UCSD-AML1 (cell line): ENCODE measurements around the gene EXOC4.

Source experiments
- DNase-seq: peaks from one replicate; lab custom pipeline; 2025; ENCODE audit not compliant: unreplicated experiment; lab: John Stamatoyannopoulos, UW

The EXOC4 gene

GRCh38 chr7:134009314-134010110, 756.6 kb downstream of the EXOC4 start:
- DNase-seq: no peak

DNA sequence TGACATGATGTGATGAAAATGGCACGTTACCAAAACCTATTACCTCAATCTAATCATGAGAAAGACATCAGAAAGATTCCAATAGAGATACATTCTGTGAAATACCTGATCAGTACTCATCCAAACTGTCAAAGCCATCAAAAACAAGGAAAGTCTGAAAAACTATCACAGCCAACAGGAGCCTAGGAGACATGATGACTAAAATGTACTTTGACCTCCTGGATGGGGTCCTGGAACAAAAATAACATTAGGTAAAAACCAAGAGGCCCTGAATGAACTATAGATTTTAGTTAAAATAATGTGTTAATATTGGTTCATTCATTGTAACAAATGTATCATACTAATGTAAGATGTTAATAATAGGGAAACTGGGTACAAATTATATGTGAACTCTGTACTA, 760.4 kb downstream of the EXOC4 start:
- DNase-seq: no peak

- no peak for DNase-seq
These were observed 762.1 kb downstream of the EXOC4 start for GRCh38 chr7:134014935-134015334.

GRCh38 chr7:134016223-134016941, 763.5 kb downstream of the EXOC4 start:
- DNase-seq: no peak

- DNase-seq: no peak
These were observed 764.0 kb downstream of the EXOC4 start for GRCh38 chr7:134016942-134017303.

DNA sequence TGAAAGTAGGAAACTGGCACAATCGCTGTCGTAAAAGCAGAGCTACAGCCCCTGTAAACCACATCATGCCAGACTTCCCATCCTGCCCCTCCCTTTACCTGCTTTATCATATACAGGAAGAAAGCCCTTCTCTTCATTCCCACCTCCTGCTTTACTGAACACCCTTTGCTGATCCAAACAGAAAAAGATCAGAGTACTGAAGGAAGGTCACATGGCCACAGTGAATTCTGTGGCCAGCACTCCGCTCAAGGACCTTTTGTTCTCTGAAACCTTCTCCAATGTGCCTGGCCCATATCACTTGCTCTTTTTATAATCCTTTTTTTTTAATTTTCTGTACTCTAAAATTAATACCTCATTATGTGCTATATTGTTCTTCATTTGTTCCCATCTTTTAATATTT, 765.4 kb downstream of the EXOC4 start:
- DNase-seq: no peak

DNA sequence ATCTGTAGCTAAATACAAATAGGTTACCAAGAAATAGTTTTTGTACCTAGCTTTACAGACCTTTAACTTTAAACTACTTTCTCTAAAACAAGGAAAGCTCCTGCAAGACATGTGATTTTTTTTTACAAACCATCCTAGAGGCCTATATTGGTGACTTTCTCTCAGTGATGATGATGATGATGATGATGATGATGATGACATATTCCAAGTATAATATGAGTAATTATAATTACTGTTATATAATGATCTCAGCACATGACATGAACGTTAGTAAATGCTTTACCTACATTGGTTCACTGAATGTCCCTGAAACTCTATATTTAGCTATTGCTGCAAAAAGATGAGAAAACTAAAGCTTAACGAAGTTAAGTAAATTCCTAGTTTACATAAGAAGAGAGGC, 766.4 kb downstream of the EXOC4 start:
- DNase-seq: no peak

- no peak for DNase-seq
These were observed 769.0 kb downstream of the EXOC4 start for GRCh38 chr7:134021836-134022235.

GRCh38 chr7:134022286-134022911, 769.5 kb downstream of the EXOC4 start:
- no peak for DNase-seq

DNA sequence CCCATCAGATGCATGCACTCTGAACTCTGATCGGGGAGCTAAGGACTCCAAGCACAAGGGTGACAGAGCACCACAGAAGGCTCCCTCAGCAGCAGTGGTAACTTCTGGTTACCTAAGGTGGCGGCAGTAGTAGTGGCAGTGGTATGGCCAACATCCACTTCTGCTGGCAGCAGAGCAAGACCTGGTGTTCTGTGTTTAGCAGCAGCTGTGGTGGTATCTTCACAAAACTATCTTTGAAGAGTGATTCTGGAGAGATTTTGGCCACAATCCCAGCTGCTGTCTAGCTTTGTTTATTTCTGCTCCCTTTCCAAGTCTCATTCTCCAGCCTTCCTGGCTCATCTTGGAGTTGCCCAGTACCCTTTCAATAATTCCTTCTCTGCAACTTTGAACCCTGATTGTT, 771.9 kb downstream of the EXOC4 start:
- DNase-seq: no peak

GRCh38 chr7:134028853-134029252, 776.0 kb downstream of the EXOC4 start:
- DNase-seq: no peak

- no peak for DNase-seq
These were observed 776.9 kb downstream of the EXOC4 start for GRCh38 chr7:134029743-134030142.

DNA sequence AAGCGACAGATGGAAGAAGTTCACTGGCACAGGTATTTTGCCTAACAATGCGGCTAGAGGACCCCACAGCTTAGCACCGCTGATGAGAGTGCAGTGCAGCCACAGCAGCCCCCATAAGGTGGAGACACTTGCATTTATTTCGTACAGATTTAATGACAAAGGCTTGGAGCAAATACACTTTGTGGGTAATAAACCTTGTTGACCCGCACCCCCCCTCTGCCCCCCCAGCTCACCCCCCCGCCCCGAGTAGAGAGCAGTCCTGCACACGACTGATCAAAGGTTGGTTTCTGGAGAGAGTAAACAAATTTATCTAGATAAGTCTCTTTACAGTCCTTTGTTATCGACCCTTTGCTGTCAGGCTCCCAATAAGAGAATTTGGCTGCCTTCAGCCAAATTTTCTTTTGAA, 777.6 kb downstream of the EXOC4 start:
- DNase-seq: no peak

DNA sequence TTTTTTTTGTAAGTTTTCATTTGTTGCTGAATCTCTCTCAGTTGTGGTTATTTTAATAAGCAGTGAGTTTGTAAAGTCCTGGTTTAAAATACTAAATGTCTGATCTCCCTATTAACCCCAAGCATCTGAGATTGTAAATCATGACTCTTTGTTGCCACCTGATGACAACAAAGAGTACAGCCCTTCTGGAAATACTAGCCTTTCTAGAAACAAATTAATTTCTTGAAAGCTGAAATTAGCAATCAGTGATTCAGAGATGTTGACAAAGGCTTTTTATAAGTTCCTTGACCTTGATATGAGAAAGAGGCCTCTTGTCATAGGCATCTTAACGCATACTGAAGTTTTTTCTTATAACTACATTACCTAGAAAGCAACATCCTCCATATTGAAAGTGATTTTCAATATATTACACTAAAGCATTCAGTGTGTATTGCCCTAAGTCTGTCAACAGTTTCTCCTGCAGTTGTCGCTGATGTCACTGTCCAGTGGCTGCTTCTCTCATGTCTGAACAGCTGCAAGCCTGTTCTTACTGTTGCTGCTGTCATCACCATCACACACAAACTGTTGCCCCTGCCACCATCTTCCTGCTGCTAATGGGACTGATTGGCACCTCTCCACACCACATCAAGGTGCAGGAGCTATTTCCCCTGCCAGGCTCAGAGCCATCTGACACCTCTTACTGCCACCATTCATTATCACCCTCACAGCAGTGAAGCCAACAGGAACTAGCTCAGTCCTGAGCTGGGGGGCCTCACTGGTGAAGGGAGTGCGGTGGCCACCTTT, 779.1 kb downstream of the EXOC4 start:
- DNase-seq: no peak

DNA sequence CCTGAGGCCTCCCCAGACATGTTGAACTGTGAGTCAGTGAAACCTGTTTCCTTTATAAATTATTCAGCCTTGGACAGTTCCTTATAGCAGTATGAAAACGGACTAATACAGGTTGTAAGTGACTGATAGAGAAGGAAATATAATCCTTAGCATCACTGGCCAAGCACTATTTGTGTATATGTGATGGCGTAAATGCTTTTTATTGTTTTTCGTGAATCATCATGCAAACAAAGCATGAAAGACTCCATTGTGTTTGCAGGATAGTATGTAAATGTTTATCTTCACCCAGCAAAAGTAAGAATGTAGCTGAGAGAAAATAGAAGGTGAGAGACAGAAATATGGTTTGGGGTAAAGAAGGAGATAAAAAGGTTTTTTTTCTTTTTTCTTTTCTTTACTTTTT, 781.8 kb downstream of the EXOC4 start:
- no peak for DNase-seq

DNA sequence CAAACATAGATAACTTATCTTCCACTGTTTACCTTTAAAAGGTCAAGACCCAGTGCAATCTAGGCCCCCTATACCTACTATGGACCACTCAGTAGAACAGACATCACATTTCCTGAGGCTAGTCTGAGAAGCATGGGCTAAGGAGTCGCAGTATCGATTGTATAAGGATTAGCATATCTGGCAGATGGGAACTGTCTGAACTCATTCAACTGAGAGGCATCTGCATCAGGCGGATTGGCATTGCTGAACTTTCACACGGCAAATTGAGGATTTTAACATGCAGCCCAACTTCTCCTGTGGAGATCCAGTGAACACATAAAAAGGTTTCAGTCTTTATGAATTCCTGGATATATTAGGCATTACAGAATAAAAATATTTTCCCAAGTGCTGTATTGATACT, 785.1 kb downstream of the EXOC4 start:
- DNase-seq: no peak

- DNase-seq: no peak
These were observed 788.1 kb downstream of the EXOC4 start for GRCh38 chr7:134040988-134041387.

GRCh38 chr7:134041477-134041876, 788.6 kb downstream of the EXOC4 start:
- no peak for DNase-seq

DNA sequence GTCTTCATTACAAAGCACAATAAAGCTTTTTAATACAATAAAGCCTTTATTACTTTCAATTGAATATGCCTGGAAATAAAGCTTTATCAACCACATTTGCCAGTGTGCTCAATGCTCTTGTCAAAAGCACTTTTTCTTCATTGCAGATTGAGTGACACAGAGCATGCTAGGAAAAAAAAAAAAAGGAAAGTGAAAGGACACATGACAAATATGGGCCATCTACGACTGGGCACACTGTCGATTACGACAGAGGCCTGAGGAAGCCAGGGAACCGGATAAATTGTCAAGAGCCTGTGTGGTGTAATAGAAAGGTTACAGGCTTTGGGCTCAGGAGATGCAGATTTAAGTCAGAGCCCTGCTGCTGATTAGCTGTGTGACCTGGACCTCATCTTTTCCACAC, 789.4 kb downstream of the EXOC4 start:
- no peak for DNase-seq

DNA sequence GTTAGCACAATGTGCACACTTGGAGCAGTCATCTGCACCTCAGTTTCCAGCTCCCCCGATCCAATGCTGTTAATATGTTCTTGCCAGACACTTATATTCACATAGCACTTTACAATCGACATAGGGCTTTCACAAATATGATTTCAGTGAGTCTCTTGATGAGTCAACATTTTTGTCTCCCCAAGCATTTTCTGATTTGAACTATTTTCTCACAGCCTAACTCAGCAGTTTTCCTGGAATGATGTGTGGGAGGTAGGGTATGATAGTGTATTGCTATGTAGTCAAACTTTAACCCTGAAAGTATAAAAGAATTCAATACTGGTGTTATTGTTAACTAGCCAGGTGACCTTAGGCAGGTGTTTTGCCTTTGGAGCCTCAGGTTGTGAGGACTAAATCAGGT, 791.8 kb downstream of the EXOC4 start:
- DNase-seq: no peak

DNA sequence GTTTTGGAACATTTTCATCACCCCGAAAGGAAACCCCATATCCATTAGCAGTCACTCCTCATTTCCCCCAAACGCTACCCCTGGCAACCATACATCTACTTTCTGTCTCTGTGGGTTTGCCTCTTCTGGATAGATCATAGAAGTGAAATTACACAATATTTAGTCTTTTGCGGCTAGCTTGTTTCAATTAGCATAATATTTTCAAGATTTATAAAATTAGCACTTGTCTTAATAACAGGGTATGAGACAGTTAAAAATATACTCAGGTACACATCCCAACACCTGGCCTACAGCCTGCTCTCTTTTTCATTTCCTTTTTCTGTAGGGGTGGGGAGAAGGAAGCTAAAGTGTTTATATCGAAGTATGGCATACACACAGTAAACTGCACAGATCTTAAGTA, 792.8 kb downstream of the EXOC4 start:
- no peak for DNase-seq
